Spinal cord (tissue), 4 donors: ENCODE results near the gene ODR4. TPM values are rescaled to one million over a fixed set of nuclear protein-coding genes. Genes with fewer than 3 reads are reported as not detected.

ENCODE experiments used
- polyA plus RNA-seq, 2 donors: library from polyadenylated mRNA; unstranded; fragments of 120-200 nt; gene quantifications; one replicate each; pipeline ENCODE4 v1.2.1, GENCODE V29; 2013; ENCODE audit not compliant: insufficient read length in 2 of 2
- total RNA-seq, 2 donors: library from RNA; depleted of rRNA in 1 of 2; stranded (reverse); fragments of 120-200 nt in 1 of 2; fragments of >200 nt in 1 of 2; gene quantifications; one replicate each; pipeline versions ENCODE4 v1.2.3 to v1.2.4, GENCODE V29; 2013 to 2014

ODR4 gene
- total and polyA plus RNA-seq, 4 donors = 20.1 to 55.3 (median 28.0) TPM

Other genes starting within 250 kb of the ODR4 start
- 1 to 10 TPM; 6.2 to 8.9 TPM for gene PRG4, start 79.6 kb upstream of the ODR4 start, total RNA-seq
- gene PRG4, start 79.6 kb upstream of the ODR4 start, polyA plus RNA-seq = 10 to 100 TPM in 1 of 2 donors, under 1 TPM in 1; 0.78 to 10.6 TPM
- gene TPR, start 585 bp upstream of the ODR4 start, total RNA-seq = 100 to 1,000 TPM in 1 of 2 donors, 10 to 100 TPM in 1; 88.7 to 120 TPM
- 10 to 100 TPM; 65.3 to 74.1 TPM for gene TPR, start 585 bp upstream of the ODR4 start, polyA plus RNA-seq
- not detected for gene PDC, start 85.3 kb downstream of the ODR4 start, total RNA-seq
- gene PDC, start 85.3 kb downstream of the ODR4 start, polyA plus RNA-seq = under 1 TPM; 0.56 to 0.62 TPM